Measurements from ENCODE around the gene IL1RAP.

IL1RAP gene

DNA sequence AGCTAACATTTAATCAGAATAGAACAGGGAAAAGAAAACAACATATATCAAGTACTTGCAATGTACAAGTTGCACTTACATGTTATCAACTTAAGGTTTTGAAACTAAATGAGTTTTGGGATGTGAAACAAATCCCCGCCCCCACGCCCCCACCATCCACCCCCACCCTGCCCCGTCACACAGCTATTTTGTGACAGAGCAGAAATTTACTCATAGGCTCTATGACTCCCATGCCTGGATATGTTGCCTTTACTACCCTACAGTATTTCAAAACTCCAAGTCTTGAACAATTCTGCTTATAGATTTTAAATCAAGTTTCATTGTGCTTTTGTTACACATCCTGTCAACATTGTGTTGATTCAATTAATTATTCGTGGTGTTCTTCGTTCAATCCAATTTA, 18.1 kb upstream of the IL1RAP start:
- H3K4me3 ChIP-seq (ENCODE audit: control insufficient read depth, low read depth, low read length) = no peak overlapping the region
- no peak for DNase-seq (ENCODE audit: low read depth)
- TF ChIP-seq, protein P1, sequence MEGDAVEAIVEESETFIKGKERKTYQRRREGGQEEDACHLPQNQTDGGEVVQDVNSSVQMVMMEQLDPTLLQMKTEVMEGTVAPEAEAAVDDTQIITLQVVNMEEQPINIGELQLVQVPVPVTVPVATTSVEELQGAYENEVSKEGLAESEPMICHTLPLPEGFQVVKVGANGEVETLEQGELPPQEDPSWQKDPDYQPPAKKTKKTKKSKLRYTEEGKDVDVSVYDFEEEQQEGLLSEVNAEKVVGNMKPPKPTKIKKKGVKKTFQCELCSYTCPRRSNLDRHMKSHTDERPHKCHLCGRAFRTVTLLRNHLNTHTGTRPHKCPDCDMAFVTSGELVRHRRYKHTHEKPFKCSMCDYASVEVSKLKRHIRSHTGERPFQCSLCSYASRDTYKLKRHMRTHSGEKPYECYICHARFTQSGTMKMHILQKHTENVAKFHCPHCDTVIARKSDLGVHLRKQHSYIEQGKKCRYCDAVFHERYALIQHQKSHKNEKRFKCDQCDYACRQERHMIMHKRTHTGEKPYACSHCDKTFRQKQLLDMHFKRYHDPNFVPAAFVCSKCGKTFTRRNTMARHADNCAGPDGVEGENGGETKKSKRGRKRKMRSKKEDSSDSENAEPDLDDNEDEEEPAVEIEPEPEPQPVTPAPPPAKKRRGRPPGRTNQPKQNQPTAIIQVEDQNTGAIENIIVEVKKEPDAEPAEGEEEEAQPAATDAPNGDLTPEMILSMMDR (IDR thresholded peaks at IDR 0.05; ENCODE audit: control insufficient read depth, insufficient read depth, low read depth, low read length, missing control alignments) = no peak

DNA sequence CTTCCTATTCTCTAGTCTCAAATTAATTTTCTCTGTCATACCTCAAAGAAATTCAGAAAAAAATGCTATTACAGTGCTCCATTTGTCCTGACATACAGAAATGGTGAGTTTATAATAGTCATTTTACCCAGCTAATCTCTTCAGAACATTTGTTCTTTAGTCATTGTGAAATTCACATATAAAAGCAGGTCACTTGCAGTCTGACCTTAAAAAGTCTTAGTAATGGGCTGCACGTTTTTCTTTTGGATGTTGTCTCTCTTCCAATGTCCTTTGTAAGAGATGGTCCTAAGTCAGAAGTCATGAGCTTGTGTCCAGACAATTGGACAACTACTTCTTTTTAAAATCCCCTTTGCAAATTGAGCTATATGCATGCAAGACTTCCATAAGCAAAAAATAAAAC, 17.0 kb upstream of the IL1RAP start:
- no peak for DNase-seq (ENCODE audit: low read depth)
- no peak overlapping the region for H3K4me3 ChIP-seq (ENCODE audit: control insufficient read depth, low read depth, low read length)
- TF ChIP-seq, protein P1 (IDR thresholded peaks at IDR 0.05; ENCODE audit: control insufficient read depth, insufficient read depth, low read depth, low read length, missing control alignments) = no peak

DNA sequence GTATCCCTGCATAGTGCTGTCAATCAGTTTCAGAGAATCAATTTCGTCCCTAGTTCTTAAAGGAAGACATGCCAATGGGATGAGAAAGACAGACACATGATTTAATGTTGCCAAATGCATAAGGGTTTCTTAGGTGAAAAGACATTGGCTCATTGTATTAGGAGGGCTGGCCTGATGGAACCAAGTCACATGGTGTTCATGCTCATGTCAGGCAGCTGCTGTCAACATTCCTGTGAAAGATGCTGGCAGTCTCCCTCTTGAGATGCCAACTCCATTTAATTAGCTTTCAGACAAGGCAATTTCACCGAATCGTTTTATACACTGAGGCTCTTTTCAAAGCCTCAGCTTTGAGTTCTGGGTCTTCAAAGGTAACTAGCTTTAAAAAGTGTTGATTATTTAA, 16.1 kb upstream of the IL1RAP start:
- TF ChIP-seq, protein P1 (IDR thresholded peaks at IDR 0.05; ENCODE audit: control insufficient read depth, insufficient read depth, low read depth, low read length, missing control alignments) = no peak
- no peak for DNase-seq (ENCODE audit: low read depth)
- H3K4me3 ChIP-seq (ENCODE audit: control insufficient read depth, low read depth, low read length) = no peak overlapping the region

DNA sequence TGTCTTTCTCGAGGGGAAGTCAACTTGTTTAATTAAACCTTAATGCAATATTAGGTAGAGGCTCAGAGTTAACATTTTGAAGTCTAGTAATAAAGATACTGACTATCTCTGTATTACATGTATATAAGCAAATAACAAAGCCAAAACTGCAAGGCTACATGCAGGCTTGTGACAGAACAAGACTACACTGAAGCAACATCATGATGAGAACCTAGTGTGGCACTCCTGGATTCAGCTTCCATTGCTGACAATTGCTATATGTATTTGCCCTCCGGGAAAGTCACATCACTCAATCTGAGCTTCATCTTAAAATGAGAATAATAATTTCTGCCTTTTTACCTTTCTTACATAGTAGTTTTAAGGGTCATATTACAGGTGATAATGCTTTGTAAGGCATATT, 15.6 kb upstream of the IL1RAP start:
- TF ChIP-seq, protein P1 (IDR thresholded peaks at IDR 0.05; ENCODE audit: control insufficient read depth, insufficient read depth, low read depth, low read length, missing control alignments) = no peak
- no peak overlapping the region for H3K4me3 ChIP-seq (ENCODE audit: control insufficient read depth, low read depth, low read length)
- no peak for DNase-seq (ENCODE audit: low read depth)

DNA sequence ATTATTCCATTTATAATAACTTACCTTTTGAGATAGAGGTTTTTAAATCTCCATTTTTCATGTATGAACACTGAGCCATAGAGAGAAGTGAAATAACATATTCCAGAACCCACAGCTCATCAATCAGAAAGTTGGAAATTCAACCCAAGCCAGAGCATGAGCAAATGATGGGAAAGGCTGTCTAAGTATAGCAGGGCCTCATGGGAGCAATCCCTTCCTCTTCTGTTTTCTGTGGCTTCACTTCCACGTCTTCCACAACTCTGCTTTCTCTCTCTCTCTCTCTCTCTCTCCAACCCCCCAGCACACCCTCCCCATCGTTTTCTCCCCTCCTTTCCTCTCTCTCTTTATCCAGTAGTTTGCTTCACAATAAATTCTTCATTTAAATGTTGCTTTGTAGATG, 14.8 kb upstream of the IL1RAP start:
- no peak for DNase-seq (ENCODE audit: low read depth)
- H3K4me3 ChIP-seq (ENCODE audit: control insufficient read depth, low read depth, low read length) = no peak overlapping the region
- TF ChIP-seq, protein P1 (IDR thresholded peaks at IDR 0.05; ENCODE audit: control insufficient read depth, insufficient read depth, low read depth, low read length, missing control alignments) = no peak

DNA sequence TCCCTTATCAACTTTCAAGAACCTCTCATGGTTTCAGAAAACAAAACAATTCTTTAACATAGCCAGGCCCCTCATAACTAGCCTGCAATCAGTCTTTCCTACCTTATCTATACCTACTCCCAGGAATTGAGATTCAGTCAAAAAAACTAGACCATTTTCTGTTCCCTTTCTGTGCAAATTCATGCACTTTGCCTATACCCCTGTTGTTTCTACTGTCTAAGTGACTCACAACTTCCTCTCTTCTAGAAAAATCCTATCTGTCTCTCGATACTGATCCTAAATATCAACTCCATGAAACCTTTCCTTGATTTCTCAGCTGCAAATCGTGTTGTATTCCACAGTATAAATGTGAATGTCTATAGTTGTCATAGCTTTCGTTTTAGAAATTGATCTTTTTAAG, 10.9 kb upstream of the IL1RAP start:
- TF ChIP-seq, protein P1 (IDR thresholded peaks at IDR 0.05; ENCODE audit: control insufficient read depth, insufficient read depth, low read depth, low read length, missing control alignments) = no peak
- no peak overlapping the region for H3K4me3 ChIP-seq (ENCODE audit: control insufficient read depth, low read depth, low read length)
- DNase-seq (ENCODE audit: low read depth) = no peak

Measured in AG09309 (cell line).